ENCODE data around the gene SLC7A6.

Gene SLC7A6

GRCh38 chr16:68346892-68347480, 82.7 kb downstream of the SLC7A6 start:
- DNase-seq (ENCODE audit: low read depth in 2 of 2): no peak

GRCh38 chr16:68347605-68348004, 83.3 kb downstream of the SLC7A6 start:
- no peak for DNase-seq (ENCODE audit: low read depth in 2 of 2)

- DNase-seq (ENCODE audit: low read depth in 2 of 2): no peak
Observed at GRCh38 chr16:68348639-68349445, 84.5 kb downstream of the SLC7A6 start.

- no peak for DNase-seq (ENCODE audit: low read depth in 2 of 2)
Observed at GRCh38 chr16:68349838-68350410, 85.6 kb downstream of the SLC7A6 start.

- DNase-seq (ENCODE audit: low read depth in 2 of 2): no peak
Observed at GRCh38 chr16:68350813-68351350, 86.6 kb downstream of the SLC7A6 start.

Measured in stimulated activated CD8-positive, alpha-beta memory T cell treated with anti-CD3 and anti-CD28 coated beads, Interleukin-7, amount 100 ng/mL, for 1 hour (primary cell).